Right lobe of liver (tissue), 6 donors: ENCODE results near the gene LGR4. TPM values are rescaled to one million over a fixed set of nuclear protein-coding genes. Genes with fewer than 3 reads are reported as not detected.

ENCODE experiments used
- ATAC-seq, 4 donors: fragments of 200-7000 bp; cut with Tn5 transposase; one replicate each; pipeline ENCODE4 v1.9.1; 2020; ENCODE audit warnings: mild to moderate bottlenecking in 4 of 4, moderate library complexity in 4 of 4
- DNase-seq, 3 donors: peaks; one replicate each; pipeline ENCODE4 v3.0.0-alpha.2; 2020
- H3K27ac ChIP-seq, 3 donors: fragments of 200-600 bp; one replicate each; pipeline ENCODE4 v1.8.0; 2022
- H3K27me3 ChIP-seq, 2 donors: fragments of 200-600 bp; one replicate each; pipeline ENCODE4 v1.8.0; 2022
- H3K36me3 ChIP-seq, 4 donors: fragments of 200-600 bp; sonication (generic) in 1 of 4; one replicate each; pipeline versions ENCODE4 v1.5.1 to v1.8.0; 2017 to 2022; ENCODE audit warnings: control low read depth in 1 of 4
- H3K4me1 ChIP-seq, 4 donors: fragments of 200-600 bp; sonication (generic) in 1 of 4; one replicate each; pipeline versions ENCODE4 v1.5.1 to v1.8.0; 2017 to 2022; ENCODE audit warnings: control low read depth in 1 of 4
- H3K4me3 ChIP-seq, 3 donors: fragments of 200-600 bp; one replicate each; pipeline ENCODE4 v1.8.0; 2022
- H3K9me3 ChIP-seq, 4 donors: fragments of 200-600 bp; sonication (generic) in 1 of 4; one replicate each; pipeline versions ENCODE4 v1.5.1 to v1.8.0; 2017 to 2022; ENCODE audit warnings: control low read depth in 1 of 4
- CTCF ChIP-seq, 4 donors: fragments of 200-600 bp in 3 of 4; fragments of 450-650 bp in 1 of 4; IDR thresholded peaks; one replicate each; pipeline versions ENCODE4 v1.5.1 to v1.8.0; 2016 to 2022; ENCODE audit warnings: antibody characterized with exemption in 4 of 4, mild to moderate bottlenecking in 2 of 4
- POLR2A ChIP-seq: fragments of 450-650 bp; IDR thresholded peaks from one replicate; pipeline ENCODE4 v1.6.1; 2017; ENCODE audit warnings: antibody characterized with exemption, mild to moderate bottlenecking
- WGBS: methylation state at CpG from one replicate; pipeline ENCODE4 v1.1.6; 2018; ENCODE audit warnings: low coverage, low lambda C conversion rate; ENCODE audit not compliant: insufficient coverage; ENCODE audit errors: missing lambda C conversion rate; 5-methylcytosine and 5-hydroxymethylcytosine counted together
- intact Hi-C, 2 donors: fragments of 100-400 bp; cut with DNase I; formaldehyde crosslinking; loops; one replicate each; pipeline versions ENCODE4 v1.11.2 to v1.14.1; 2022
- total RNA-seq, 6 experiments: library from RNA; depleted of rRNA in 2 of 6; stranded (reverse); fragments of >200 nt in 2 of 6; fragmentation: NEBNext Ultra II Directional in 3 of 6; extraction: Animal tissue kit (Norgen Biotek cat#: 25700) in 3 of 6; gene quantifications; one replicate each; pipeline versions ENCODE4 v1.1.0 to v1.2.4, GENCODE V29; 2016 to 2023
- donor health status: DM: no; HTN: yes; CAD: no.
- donor health status: DM: no; HTN: no; CAD: no.
- donor health status: DM: no; HTN: no; CAD: no.
- donor health status: DM: no; HTN: yes; CAD: no.
- donor health status: DM: no; HTN: yes; CAD: no.

LGR4 gene
- total RNA-seq, 6 experiments from 2014 or later = 32.5 to 46.3 (median 44.1) TPM

- no peak overlapping the region for H3K4me3 ChIP-seq
- peak in 1 of 3 donors; percentile 67 for DNase-seq
- TF ChIP-seq POLR2A = no peak
- no peak for TF ChIP-seq CTCF (IDR thresholded peaks at IDR 0.05)
- ATAC-seq = peak; percentile 63 to 82 (median 78)
- intact Hi-C loops = loop anchor here in 1 of 2 donors (10.0 kb wide), 1 partner anchor 304 kb away; no protein-coding TSS in a partner anchor
- WGBS = 26% methylated on average over 3 of the region's 5 CpGs
- peaks cover 0 to 9% (median 0%) of the 10 kb centered on the region in 4 donors for H3K4me1 ChIP-seq
- no peaks in the 10 kb centered on the region for H3K27me3 ChIP-seq
- peaks cover 0 to 16% (median 3%) of the 10 kb centered on the region in 4 donors for H3K36me3 ChIP-seq
- no peaks in the 10 kb centered on the region for H3K9me3 ChIP-seq
- peak overlapping the region in 2 of 3 donors; percentile 38 to 45 for H3K27ac ChIP-seq
These were observed 16.5 kb upstream of the LGR4 start for GRCh38 chr11:27489092-27489491.

GRCh38 chr11:27487706-27488105 lies 15.1 kb upstream of the LGR4 start:
- no peaks in the 10 kb centered on the region for H3K9me3 ChIP-seq
- no peak for ATAC-seq
- TF ChIP-seq CTCF (IDR thresholded peaks at IDR 0.05) (no peak), POLR2A (no peak)
- peaks cover 0 to 9% (median 0%) of the 10 kb centered on the region in 4 donors for H3K4me1 ChIP-seq
- DNase-seq = no peak
- H3K36me3 ChIP-seq = peaks cover 0 to 10% (median under 1%) of the 10 kb centered on the region in 4 donors
- H3K27ac ChIP-seq = no peak overlapping the region
- no peak overlapping the region for H3K4me3 ChIP-seq
- intact Hi-C loops = loop anchor here in 1 of 2 donors (10.0 kb wide), 1 partner anchor 303 kb away; no protein-coding TSS in a partner anchor
- WGBS = 78% methylated on average over 4 of the region's 6 CpGs
- no peaks in the 10 kb centered on the region for H3K27me3 ChIP-seq

GRCh38 chr11:27485930-27486773 lies 13.6 kb upstream of the LGR4 start:
- intact Hi-C loops = loop anchor here in 1 of 2 donors (10.0 kb wide), 1 partner anchor 301 kb away; no protein-coding TSS in a partner anchor
- 0% methylated on average over 1 of the region's 4 CpGs for WGBS
- TF ChIP-seq CTCF (IDR thresholded peaks at IDR 0.05) (peak; percentile 84 to 95 (median 90)), POLR2A (no peak)

GRCh38 chr11:27482793-27483192 lies 10.2 kb upstream of the LGR4 start:
- intact Hi-C loops = loop anchor here in 1 of 2 donors (10.0 kb wide), 1 partner anchor 298 kb away; no protein-coding TSS in a partner anchor
- DNase-seq (no peak), ATAC-seq (no peak)
- Histone ChIP-seq H3K4me3 (no peak overlapping the region), H3K27me3 (no peaks in the 10 kb centered on the region), H3K27ac (no peak overlapping the region), H3K4me1 (no peaks in the 10 kb centered on the region), H3K36me3 (no peaks in the 10 kb centered on the region), H3K9me3 (no peaks in the 10 kb centered on the region)
- 76% methylated on average over 2 of the region's 2 CpGs for WGBS
- TF ChIP-seq POLR2A (no peak), CTCF (IDR thresholded peaks at IDR 0.05) (no peak)

More at GRCh38 chr11:27485930-27486773, 13.6 kb upstream of the LGR4 start:
- ATAC-seq = peak; percentile 71 to 82 (median 76)
- no peak overlapping the region for H3K4me3 ChIP-seq
- H3K27me3 ChIP-seq = no peaks in the 10 kb centered on the region
- peak overlapping the region in 1 of 3 donors; percentile 25 for H3K27ac ChIP-seq
- no peaks in the 10 kb centered on the region for H3K9me3 ChIP-seq
- peaks cover 0 to 9% (median 0%) of the 10 kb centered on the region in 4 donors for H3K4me1 ChIP-seq
- no peak for DNase-seq
- H3K36me3 ChIP-seq = peaks cover 0 to 3% (median 0%) of the 10 kb centered on the region in 4 donors
